CD4-positive, CD25-positive, alpha-beta regulatory T cell (primary cell): ENCODE results near the gene MRPL4. TPM values are rescaled to one million over a fixed set of nuclear protein-coding genes. Genes with fewer than 3 reads are reported as not detected.
A peak's percentile ranks its signal among the peaks of the same experiment; 100 is the strongest.

Source experiments
- ATAC-seq, 2 donors: fragments of 150-1000 bp; cut with Tn5 transposase; one replicate each; pipeline ENCODE4 v1.10.0; 2021; ENCODE audit warnings: low read depth in 2 of 2, moderate number of reproducible peaks in 2 of 2, moderate library complexity in 1 of 2
- DNase-seq, 3 donors: peaks; one replicate each; pipeline versions ENCODE4 v3.0.0 to v3.0.0-alpha.2; 2012 to 2022; ENCODE audit warnings: mixed read lengths in 1 of 3
- H3K27ac ChIP-seq: one replicate; pipeline ENCODE4 v1.7.0; 2013; ENCODE audit warnings: mild to moderate bottlenecking, low read length; ENCODE audit not compliant: insufficient read depth, poor library complexity, severe bottlenecking
- H3K27me3 ChIP-seq: one replicate; pipeline ENCODE4 v1.7.0; 2013; ENCODE audit warnings: low read length; ENCODE audit not compliant: control insufficient read depth, insufficient read depth
- H3K36me3 ChIP-seq: one replicate; pipeline ENCODE4 v1.7.0; 2013; ENCODE audit warnings: mild to moderate bottlenecking, low read length, moderate library complexity; ENCODE audit not compliant: control insufficient read depth, insufficient read depth
- H3K4me1 ChIP-seq: 2 replicates; pipeline ENCODE4 v1.7.0; 2013; ENCODE audit warnings: mild to moderate bottlenecking, low read length; ENCODE audit not compliant: insufficient read depth, control insufficient read depth, poor library complexity, severe bottlenecking
- H3K4me3 ChIP-seq: one replicate; pipeline ENCODE4 v1.7.0; 2013; ENCODE audit warnings: low read depth, mild to moderate bottlenecking, low read length, moderate library complexity
- H3K9me3 ChIP-seq, 2 experiments: 1 replicate in 1 of 2; 2 replicates in 1 of 2; pipeline ENCODE4 v1.7.0; 2013; ENCODE audit warnings: low read length in 2 of 2, mild to moderate bottlenecking in 1 of 2, moderate library complexity in 1 of 2; ENCODE audit not compliant: control insufficient read depth in 2 of 2
- H3K27ac Mint-ChIP-seq, 3 donors: one replicate each; pipeline ENCODE4 v1.8.0; 2020 to 2022; ENCODE audit warnings: mild to moderate bottlenecking in 3 of 3, mixed read lengths in 3 of 3, moderate library complexity in 2 of 3
- H3K27me3 Mint-ChIP-seq: one replicate; pipeline ENCODE4 v1.8.0; 2022; ENCODE audit warnings: mild to moderate bottlenecking, mixed read lengths
- H3K36me3 Mint-ChIP-seq: one replicate; pipeline ENCODE4 v1.8.0; 2020; ENCODE audit warnings: mixed read lengths
- H3K4me1 Mint-ChIP-seq, 4 donors: one replicate each; pipeline ENCODE4 v1.8.0; 2020 to 2022; ENCODE audit warnings: mixed read lengths in 4 of 4, mild to moderate bottlenecking in 1 of 4
- H3K4me3 Mint-ChIP-seq, 4 donors: one replicate each; pipeline ENCODE4 v1.8.0; 2020 to 2022; ENCODE audit warnings: mild to moderate bottlenecking in 4 of 4, mixed read lengths in 4 of 4, moderate library complexity in 3 of 4
- H3K9me3 Mint-ChIP-seq, 7 donors: one replicate each; pipeline ENCODE4 v1.8.0; 2020 to 2022; ENCODE audit warnings: mixed read lengths in 7 of 7, mild to moderate bottlenecking in 3 of 7, moderate library complexity in 2 of 7
- polyA plus RNA-seq, 4 donors: library from polyadenylated mRNA; unstranded; fragments of 300-500 nt; fragmentation: Illumina TruSeq; gene quantifications; one replicate each; pipeline ENCODE4 v1.2.3, GENCODE V29; 2021
- total RNA-seq: library from RNA; stranded (reverse); gene quantifications from one replicate; pipeline ENCODE4 v1.2.3, GENCODE V29; 2022

Gene MRPL4
- total and polyA plus RNA-seq, 5 donors from 2014 or later = 24.9 to 37.0 (median 33.6) TPM

GRCh38 chr19:10211691-10212090 is 40.3 kb upstream of the MRPL4 start:
- no peaks in the 10 kb centered on the region for H3K4me1 ChIP-seq
- Mint-ChIP-seq H3K36me3 (peaks cover 5% of the 10 kb centered on the region), H3K9me3 (peaks cover 0 to 5% (median 0%) of the 10 kb centered on the region in 7 donors), H3K4me1 (no peaks in the 10 kb centered on the region), H3K27me3 (no peaks in the 10 kb centered on the region), H3K4me3 (no peak overlapping the region), H3K27ac (no peak overlapping the region)
- no peak overlapping the region for H3K27ac ChIP-seq
- no peak for DNase-seq
- no peaks in the 10 kb centered on the region for H3K9me3 ChIP-seq
- no peak overlapping the region for H3K4me3 ChIP-seq
- no peak for ATAC-seq
- no peaks in the 10 kb centered on the region for H3K36me3 ChIP-seq
- H3K27me3 ChIP-seq = no peaks in the 10 kb centered on the region

GRCh38 chr19:10214784-10215183 is 37.2 kb upstream of the MRPL4 start:
- Mint-ChIP-seq H3K9me3 (no peaks in the 10 kb centered on the region), H3K27ac (no peak overlapping the region), H3K27me3 (no peaks in the 10 kb centered on the region), H3K36me3 (no peaks in the 10 kb centered on the region), H3K4me3 (no peak overlapping the region), H3K4me1 (peaks cover 0 to 5% (median 1%) of the 10 kb centered on the region in 4 donors)
- Histone ChIP-seq H3K27ac (no peak overlapping the region), H3K9me3 (no peaks in the 10 kb centered on the region), H3K4me3 (no peak overlapping the region), H3K36me3 (no peaks in the 10 kb centered on the region), H3K4me1 (peaks cover 3% of the 10 kb centered on the region), H3K27me3 (no peaks in the 10 kb centered on the region)
- DNase-seq = no peak
- ATAC-seq = no peak

GRCh38 chr19:10217085-10217484 is 34.9 kb upstream of the MRPL4 start:
- no peak overlapping the region for H3K27ac Mint-ChIP-seq
- no peak for ATAC-seq

GRCh38 chr19:10219678-10220077 is 32.3 kb upstream of the MRPL4 start:
- Histone ChIP-seq H3K4me3 (no peak overlapping the region), H3K9me3 (no peaks in the 10 kb centered on the region), H3K4me1 (peaks cover 4% of the 10 kb centered on the region), H3K36me3 (peaks cover 8% of the 10 kb centered on the region), H3K27me3 (no peaks in the 10 kb centered on the region), H3K27ac (no peak overlapping the region)
- Mint-ChIP-seq H3K4me3 (no peak overlapping the region), H3K27ac (no peak overlapping the region), H3K36me3 (peaks cover 8% of the 10 kb centered on the region), H3K9me3 (no peaks in the 10 kb centered on the region), H3K4me1 (peaks cover 0 to 13% (median 3%) of the 10 kb centered on the region in 4 donors), H3K27me3 (no peaks in the 10 kb centered on the region)
- DNase-seq (peak; percentile 18 to 55 (median 32)), ATAC-seq (peak; percentile 53 to 60)

More at GRCh38 chr19:10217085-10217484, 34.9 kb upstream of the MRPL4 start:
- H3K4me1 ChIP-seq = peaks cover 4% of the 10 kb centered on the region
- H3K27ac ChIP-seq = no peak overlapping the region
- H3K27me3 ChIP-seq = no peaks in the 10 kb centered on the region
- H3K9me3 ChIP-seq = no peaks in the 10 kb centered on the region
- Mint-ChIP-seq H3K9me3 (no peaks in the 10 kb centered on the region), H3K4me3 (no peak overlapping the region), H3K4me1 (peaks cover 0 to 10% (median 3%) of the 10 kb centered on the region in 4 donors), H3K27me3 (no peaks in the 10 kb centered on the region), H3K36me3 (no peaks in the 10 kb centered on the region)
- H3K4me3 ChIP-seq = no peak overlapping the region
- no peaks in the 10 kb centered on the region for H3K36me3 ChIP-seq
- no peak for DNase-seq

GRCh38 chr19:10220695-10221094 is 31.3 kb upstream of the MRPL4 start:
- H3K4me3 ChIP-seq = no peak overlapping the region
- no peaks in the 10 kb centered on the region for H3K9me3 ChIP-seq
- no peaks in the 10 kb centered on the region for H3K9me3 Mint-ChIP-seq
- H3K27ac Mint-ChIP-seq = peak overlapping the region in 1 of 3 donors; percentile 41
- H3K27me3 ChIP-seq = no peaks in the 10 kb centered on the region
- peaks cover 0 to 13% (median 4%) of the 10 kb centered on the region in 4 donors for H3K4me1 Mint-ChIP-seq
- H3K36me3 ChIP-seq = peaks cover 8% of the 10 kb centered on the region
- H3K27me3 Mint-ChIP-seq = no peaks in the 10 kb centered on the region
- no peak for ATAC-seq
- H3K27ac ChIP-seq = no peak overlapping the region
- no peak overlapping the region for H3K4me3 Mint-ChIP-seq
- DNase-seq = no peak
- peaks cover 8% of the 10 kb centered on the region for H3K36me3 Mint-ChIP-seq
- H3K4me1 ChIP-seq = peaks cover 4% of the 10 kb centered on the region

- peaks cover 8% of the 10 kb centered on the region for H3K36me3 ChIP-seq
- H3K4me1 Mint-ChIP-seq = peaks cover 0 to 19% (median 7%) of the 10 kb centered on the region in 4 donors
- H3K27me3 Mint-ChIP-seq = no peaks in the 10 kb centered on the region
- no peaks in the 10 kb centered on the region for H3K9me3 ChIP-seq
- DNase-seq (no peak), ATAC-seq (no peak)
- peaks cover 8% of the 10 kb centered on the region for H3K36me3 Mint-ChIP-seq
- no peak overlapping the region for H3K4me3 Mint-ChIP-seq
- H3K4me3 ChIP-seq = no peak overlapping the region
- no peak overlapping the region for H3K27ac Mint-ChIP-seq
- no peak overlapping the region for H3K27ac ChIP-seq
- peaks cover 4% of the 10 kb centered on the region for H3K4me1 ChIP-seq
- no peaks in the 10 kb centered on the region for H3K27me3 ChIP-seq
- H3K9me3 Mint-ChIP-seq = no peaks in the 10 kb centered on the region
These were observed 29.7 kb upstream of the MRPL4 start for GRCh38 chr19:10222201-10222890.

GRCh38 chr19:10223488-10224213 is 28.4 kb upstream of the MRPL4 start:
- no peak overlapping the region for H3K4me3 ChIP-seq
- no peak overlapping the region for H3K27ac ChIP-seq
- ATAC-seq = no peak
- H3K9me3 ChIP-seq = no peaks in the 10 kb centered on the region
- Mint-ChIP-seq H3K4me1 (peaks cover 0 to 24% (median 8%) of the 10 kb centered on the region in 4 donors), H3K27ac (no peak overlapping the region), H3K4me3 (peak overlapping the region in 1 of 4 donors; percentile 69), H3K36me3 (peaks cover 8% of the 10 kb centered on the region), H3K9me3 (no peaks in the 10 kb centered on the region), H3K27me3 (no peaks in the 10 kb centered on the region)
- H3K36me3 ChIP-seq = peaks cover 8% of the 10 kb centered on the region
- no peak for DNase-seq
- no peaks in the 10 kb centered on the region for H3K27me3 ChIP-seq
- H3K4me1 ChIP-seq = peaks cover 7% of the 10 kb centered on the region
